ENCODE data around the gene DNAJC30.

DNA sequence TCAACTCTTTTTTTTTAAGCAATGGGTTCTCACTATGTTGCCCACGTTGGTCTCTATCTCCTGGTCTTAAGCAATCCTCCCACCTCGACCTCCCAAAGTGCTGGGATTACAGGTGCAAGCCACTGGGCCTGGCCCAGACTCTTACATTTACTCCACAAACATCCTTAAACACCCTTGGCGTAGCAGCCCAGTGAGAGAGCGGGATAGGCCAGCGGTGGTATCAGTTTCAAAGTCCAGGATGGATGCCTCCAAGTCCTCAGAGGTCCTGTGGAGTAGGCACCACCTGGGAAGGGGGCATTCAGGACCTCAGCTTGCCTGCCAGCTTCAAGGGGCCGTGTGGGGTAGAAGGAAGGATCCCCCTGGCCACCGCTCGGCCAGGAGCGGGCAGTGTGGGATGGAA, 33.7 kb downstream of the DNAJC30 start:
- TF ChIP-seq CTCF (IDR thresholded peaks at IDR 0.05; ENCODE audit: control extremely low read depth in 1 of 3, insufficient read depth in 1 of 3, low read depth in 1 of 3, low read length in 3 of 3) (no peak), POLR2A (IDR thresholded peaks at IDR 0.05; ENCODE audit: control extremely low read depth in 1 of 2, low read depth in 2 of 2, low read length in 2 of 2) (no peak)
